H9 (cell line): ENCODE measurements around the gene SPOP. TPM values are rescaled to one million over a fixed set of nuclear protein-coding genes. Genes with fewer than 3 reads are reported as not detected.

ENCODE experiments used
- DNase-seq: peaks from one replicate; pipeline ENCODE4 v3.0.0-alpha.2; 2017
- H2AFZ ChIP-seq: one replicate; pipeline ENCODE4 v1.6.1; 2013; ENCODE audit warnings: mild to moderate bottlenecking, low read length, control low read depth, moderate library complexity
- H2AK5ac ChIP-seq: 2 replicates; pipeline ENCODE4 v1.6.1; 2013; ENCODE audit warnings: low read length, control low read depth, mixed read lengths; ENCODE audit not compliant: insufficient read length
- H2BK120ac ChIP-seq: one replicate; pipeline ENCODE4 v1.6.1; 2013; ENCODE audit warnings: low read depth, mild to moderate bottlenecking, low read length, control low read depth, inconsistent platforms; ENCODE audit not compliant: poor library complexity, severe bottlenecking
- H2BK12ac ChIP-seq: 2 replicates; pipeline ENCODE4 v1.6.1; 2013; ENCODE audit warnings: low read length, control low read depth, mixed read lengths, low read depth; ENCODE audit not compliant: insufficient read length
- H2BK15ac ChIP-seq: 2 replicates; pipeline ENCODE4 v1.6.1; 2013; ENCODE audit warnings: low read depth, low read length, control low read depth
- H2BK20ac ChIP-seq: one replicate; pipeline ENCODE4 v1.6.1; 2013; ENCODE audit warnings: low read depth, mild to moderate bottlenecking, low read length, control low read depth, inconsistent platforms; ENCODE audit not compliant: poor library complexity, severe bottlenecking
- H2BK5ac ChIP-seq: 2 replicates; pipeline ENCODE4 v1.6.1; 2013; ENCODE audit warnings: low read length, control low read depth, mixed read lengths; ENCODE audit not compliant: insufficient read length
- H3K14ac ChIP-seq: 2 replicates; pipeline ENCODE4 v1.6.1; 2013; ENCODE audit warnings: low read length, control low read depth; ENCODE audit not compliant: insufficient read depth
- H3K18ac ChIP-seq: 2 replicates; pipeline ENCODE4 v1.6.1; 2013; ENCODE audit warnings: low read depth, mild to moderate bottlenecking, mixed read lengths, low read length, control low read depth; ENCODE audit not compliant: insufficient read length
- H3K23ac ChIP-seq: 2 replicates; pipeline ENCODE4 v1.6.1; 2013; ENCODE audit warnings: low read length, control low read depth, mixed read lengths, low read depth; ENCODE audit not compliant: insufficient read length
- H3K23me2 ChIP-seq: 2 replicates; pipeline ENCODE4 v1.6.1; 2013; ENCODE audit warnings: low read depth, mild to moderate bottlenecking, mixed read lengths, low read length, control low read depth; ENCODE audit not compliant: insufficient read length, poor library complexity, severe bottlenecking
- H3K27ac ChIP-seq: 2 replicates; pipeline ENCODE4 v1.5.1; 2013; ENCODE audit warnings: low read length, control low read depth, mixed read lengths, low read depth; ENCODE audit not compliant: insufficient read length
- H3K27me3 ChIP-seq: 2 replicates; pipeline ENCODE4 v1.6.1; 2013; ENCODE audit warnings: low read length, control low read depth, inconsistent platforms; ENCODE audit not compliant: insufficient read depth
- H3K4ac ChIP-seq: 2 replicates; pipeline ENCODE4 v1.6.1; 2013; ENCODE audit warnings: low read depth, mild to moderate bottlenecking, control low read depth, inconsistent platforms, low read length, moderate library complexity
- H3K4me1 ChIP-seq: 2 replicates; pipeline ENCODE4 v1.6.1; 2013; ENCODE audit warnings: low read length, control low read depth, inconsistent platforms; ENCODE audit not compliant: insufficient read depth
- H3K4me2 ChIP-seq: 2 replicates; pipeline ENCODE4 v1.6.1; 2013; ENCODE audit warnings: low read length, control low read depth, mixed read lengths; ENCODE audit not compliant: insufficient read length, insufficient read depth
- H3K56ac ChIP-seq: 2 replicates; pipeline ENCODE4 v1.6.1; 2013; ENCODE audit warnings: low read depth, mild to moderate bottlenecking, mixed read lengths, low read length, control low read depth; ENCODE audit not compliant: insufficient read length
- H3K79me1 ChIP-seq: 2 replicates; pipeline ENCODE4 v1.6.1; 2013; ENCODE audit warnings: low read depth, mild to moderate bottlenecking, moderate library complexity, low read length, control low read depth, inconsistent platforms; ENCODE audit not compliant: insufficient read depth, poor library complexity, severe bottlenecking
- H3K79me2 ChIP-seq: 2 replicates; pipeline ENCODE4 v1.6.1; 2013; ENCODE audit warnings: low read length, control low read depth, inconsistent platforms; ENCODE audit not compliant: insufficient read depth
- H3K9ac ChIP-seq: 2 replicates; pipeline ENCODE4 v1.6.1; 2013; ENCODE audit warnings: low read length, control low read depth, mixed read lengths; ENCODE audit not compliant: insufficient read length; ENCODE audit errors: extremely low read depth
- H3K9me3 ChIP-seq: one replicate; pipeline ENCODE4 v1.6.1; 2013; ENCODE audit warnings: low read depth, low read length, inconsistent platforms; ENCODE audit not compliant: control insufficient read depth
- H3T11ph ChIP-seq: one replicate; pipeline ENCODE4 v1.6.1; 2013; ENCODE audit warnings: mild to moderate bottlenecking, low read length, control low read depth, inconsistent platforms
- H4K20me1 ChIP-seq: one replicate; pipeline ENCODE4 v1.6.1; 2013; ENCODE audit not compliant: control insufficient read depth, insufficient read length, insufficient read depth
- H4K5ac ChIP-seq: 2 replicates; pipeline ENCODE4 v1.6.1; 2013; ENCODE audit warnings: low read depth, mild to moderate bottlenecking, mixed read lengths, low read length, control low read depth; ENCODE audit not compliant: insufficient read length
- H4K8ac ChIP-seq: replicated peaks from 2 replicates; pipeline ENCODE4 v1.6.1; 2013; ENCODE audit warnings: low read length, control low read depth, mixed read lengths, low read depth; ENCODE audit not compliant: insufficient read length
- H4K91ac ChIP-seq: 2 replicates; pipeline ENCODE4 v1.6.1; 2013; ENCODE audit warnings: low read depth, mild to moderate bottlenecking, moderate library complexity, mixed read lengths, low read length, control low read depth; ENCODE audit not compliant: insufficient read length
- H3K27ac Mint-ChIP-seq, 3 experiments: 2 replicates in 2 of 3; 3 replicates in 1 of 3; pipeline ENCODE4 v1.8.0; 2020 to 2021; ENCODE audit warnings: mixed read lengths in 3 of 3, mild to moderate bottlenecking in 1 of 3, moderate library complexity in 1 of 3
- H3K27me3 Mint-ChIP-seq: 2 replicates; pipeline ENCODE4 v1.8.0; 2021; ENCODE audit warnings: low read depth, mild to moderate bottlenecking, moderate library complexity, mixed read lengths
- H3K36me3 Mint-ChIP-seq, 3 experiments: 2 replicates in 2 of 3; 3 replicates in 1 of 3; pipeline ENCODE4 v1.8.0; 2020 to 2021; ENCODE audit warnings: low read depth in 3 of 3, mixed read lengths in 3 of 3; ENCODE audit not compliant: insufficient read depth in 1 of 3
- H3K4me1 Mint-ChIP-seq, 2 experiments: 2 replicates each; pipeline ENCODE4 v1.8.0; 2020; ENCODE audit warnings: mixed read lengths in 2 of 2
- H3K4me3 Mint-ChIP-seq, 2 experiments: 2 replicates in 1 of 2; 3 replicates in 1 of 2; pipeline ENCODE4 v1.8.0; 2020 to 2021; ENCODE audit warnings: mild to moderate bottlenecking in 2 of 2, mixed read lengths in 2 of 2, moderate library complexity in 1 of 2
- H3K9me3 Mint-ChIP-seq, 2 experiments: 2 replicates in 1 of 2; 3 replicates in 1 of 2; pipeline ENCODE4 v1.8.0; 2020; ENCODE audit warnings: mild to moderate bottlenecking in 2 of 2, mixed read lengths in 2 of 2, moderate library complexity in 1 of 2
- CTCF ChIP-seq: fragments of 200-600 bp; sonication (generic); conservative IDR thresholded peaks from 3 replicates; pipeline ENCODE4 v1.8.0; 2021; ENCODE audit warnings: antibody characterized with exemption, mild to moderate bottlenecking
- WGBS: extraction: QIAGEN DNeasy Blood & Tissue Kit; methylation state at CpG from one replicate; pipeline ENCODE4 v1.1.7; 2013; ENCODE audit warnings: missing lambda C conversion rate, low lambda C conversion rate, mixed read lengths; ENCODE audit not compliant: insufficient read length; ENCODE audit errors: extremely low coverage; 5-methylcytosine and 5-hydroxymethylcytosine counted together
- total RNA-seq: library from RNA; stranded (reverse); gene quantifications from 2 replicates; pipeline ENCODE4 v1.2.1, GENCODE V29; 2021

Gene SPOP
- total RNA-seq, 1 experiment from 2014 or later: 33.7 TPM

DNA sequence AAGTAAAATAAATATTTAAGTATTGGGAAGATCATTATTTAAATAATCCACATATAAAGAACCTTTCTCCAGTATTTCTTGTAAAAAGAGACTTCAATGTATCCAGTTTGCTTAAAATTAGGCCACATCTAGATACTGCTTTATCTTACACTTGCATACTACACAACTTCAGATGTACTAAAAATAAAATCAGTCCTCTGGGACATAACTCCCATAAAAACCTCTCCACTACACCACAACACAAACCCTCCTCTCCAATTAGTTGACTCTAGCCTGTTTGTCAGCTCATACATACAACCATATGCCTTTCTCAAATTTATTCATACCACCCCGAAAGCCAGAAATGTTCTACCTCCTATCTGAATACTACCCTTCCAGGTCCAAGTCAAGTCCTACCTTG, 21.6 kb downstream of the SPOP start:
- no peaks in the 10 kb centered on the region for H3K4me1 Mint-ChIP-seq
- H3K4me1 ChIP-seq: no peaks in the 10 kb centered on the region
- no peak overlapping the region for H3K9ac ChIP-seq
- H3K4me2 ChIP-seq: no peak overlapping the region
- no peak overlapping the region for H2BK120ac ChIP-seq
- no peak overlapping the region for H2AK5ac ChIP-seq
- H3K27me3 Mint-ChIP-seq: no peaks in the 10 kb centered on the region; the same call in 1 of the 2 replicates
- H3K79me1 ChIP-seq: peaks cover 3% of the 10 kb centered on the region
- H3K4ac ChIP-seq: no peak overlapping the region
- H3K79me2 ChIP-seq: peaks cover 3% of the 10 kb centered on the region
- H3K4me3 Mint-ChIP-seq: no peak overlapping the region
- no peaks in the 10 kb centered on the region for H3K9me3 Mint-ChIP-seq
- no peak overlapping the region for H3K23ac ChIP-seq
- no peak overlapping the region for H3T11ph ChIP-seq
- no peak for DNase-seq
- no peaks in the 10 kb centered on the region for H3K27me3 ChIP-seq
- no peak overlapping the region for H3K18ac ChIP-seq
- no peak overlapping the region for H2BK5ac ChIP-seq
- H2BK12ac ChIP-seq: no peak overlapping the region
- H3K56ac ChIP-seq: no peak overlapping the region
- no peak overlapping the region for H2BK20ac ChIP-seq
- H4K8ac ChIP-seq: no peak overlapping the region
- H4K5ac ChIP-seq: no peak overlapping the region
- no peak overlapping the region for H4K91ac ChIP-seq
- no CpG with 5 or more reads among the region's 1 CpG for WGBS
- no peaks in the 10 kb centered on the region for H4K20me1 ChIP-seq
- no peaks in the 10 kb centered on the region for H3K23me2 ChIP-seq
- H3K27ac ChIP-seq: no peak overlapping the region
- H3K14ac ChIP-seq: no peak overlapping the region
- TF ChIP-seq CTCF: no peak
- no peak overlapping the region for H2AFZ ChIP-seq
- H3K36me3 Mint-ChIP-seq: peaks cover 2 to 3% (median 3%) of the 10 kb centered on the region in 3 experiments; a peak in 4 of 7 replicates
- H2BK15ac ChIP-seq: no peak overlapping the region
- H3K27ac Mint-ChIP-seq: peak overlapping the region in 1 of 3 experiments; percentile 10; a peak in 1 of 7 replicates
- H3K9me3 ChIP-seq: no peaks in the 10 kb centered on the region
